Osteoblast (primary cell): Measurements from ENCODE around the gene SEZ6L. TPM values are rescaled to one million over a fixed set of nuclear protein-coding genes. Genes with fewer than 3 reads are reported as not detected.

Experiments used
- DNase-seq: peaks from one replicate; pipeline ENCODE4 v3.0.0; 2011; ENCODE audit warnings: low spot score, mixed read lengths; ENCODE audit not compliant: insufficient read length; ENCODE audit errors: missing footprints
- H2AFZ ChIP-seq: 2 replicates; pipeline ENCODE4 v1.6.0; 2011; ENCODE audit warnings: mild to moderate bottlenecking, low read length
- H3K27ac ChIP-seq: 2 replicates; pipeline ENCODE4 v1.5.1; 2011; ENCODE audit warnings: mild to moderate bottlenecking, low read depth, low read length, moderate library complexity
- H3K27me3 ChIP-seq: 2 replicates; pipeline ENCODE4 v1.6.0; 2012; ENCODE audit warnings: mild to moderate bottlenecking, control low read depth, inconsistent platforms, low read length, moderate library complexity; ENCODE audit not compliant: insufficient read depth
- H3K36me3 ChIP-seq: 2 replicates; pipeline ENCODE4 v1.5.1; 2011; ENCODE audit warnings: mild to moderate bottlenecking, low read length, control low read depth, moderate library complexity; ENCODE audit not compliant: insufficient read depth
- H3K4me1 ChIP-seq: 2 replicates; pipeline ENCODE4 v1.5.1; 2011; ENCODE audit warnings: mild to moderate bottlenecking, low read length, control low read depth, moderate library complexity; ENCODE audit not compliant: insufficient read depth
- H3K4me2 ChIP-seq: 2 replicates; pipeline ENCODE4 v1.6.0; 2011; ENCODE audit warnings: mild to moderate bottlenecking, low read length; ENCODE audit not compliant: insufficient read depth
- H3K4me3 ChIP-seq: fragments of 200-600 bp; sonication (generic); 3 replicates; pipeline ENCODE4 v1.5.1; 2012; ENCODE audit warnings: mild to moderate bottlenecking, low read length, inconsistent platforms; ENCODE audit not compliant: insufficient read depth
- H3K79me2 ChIP-seq: 2 replicates; pipeline ENCODE4 v1.6.0; 2012; ENCODE audit warnings: mild to moderate bottlenecking, low read length, control low read depth, inconsistent platforms; ENCODE audit not compliant: insufficient read depth
- H3K9me3 ChIP-seq: 2 replicates; pipeline ENCODE4 v1.5.1; 2011; ENCODE audit warnings: low read depth, low read length, control low read depth
- H4K20me1 ChIP-seq: 2 replicates; pipeline ENCODE4 v1.6.0; 2012; ENCODE audit warnings: mild to moderate bottlenecking, low read length, control low read depth; ENCODE audit not compliant: insufficient read depth
- total RNA-seq: library from RNA; depleted of rRNA; stranded (reverse); fragments of >200 nt; gene quantifications from 2 replicates; pipeline ENCODE4 v1.2.3, GENCODE V29; 2012
- TF ChIP-seq, protein P1 (sequence below): IDR thresholded peaks from 2 replicates; pipeline ENCODE4 v1.5.1; 2011; ENCODE audit warnings: mild to moderate bottlenecking, low read depth, low read length, moderate library complexity; ENCODE audit errors: extremely low read depth

The SEZ6L gene
- total RNA-seq, 1 donor: not detected

DNA sequence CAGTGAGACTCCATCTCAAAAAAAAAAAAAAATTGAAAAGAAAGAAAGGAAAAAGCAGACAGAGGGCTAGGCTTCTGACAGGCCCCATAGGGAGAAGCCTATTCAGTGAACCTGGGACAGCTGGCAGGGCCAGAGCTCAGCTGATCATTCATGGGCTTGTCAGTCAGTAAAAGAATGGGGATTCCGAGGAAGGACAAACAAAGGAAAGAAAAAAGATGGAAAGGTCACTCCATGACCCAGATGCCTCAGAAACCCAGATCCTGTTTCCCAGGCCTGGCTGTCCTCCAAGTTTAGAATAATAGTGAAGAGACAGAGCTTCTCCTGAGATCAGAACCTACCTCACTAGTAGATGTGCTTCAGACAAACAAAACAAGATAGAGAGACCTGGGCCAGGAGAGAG lies 225.5 kb downstream of the SEZ6L start:
- Histone ChIP-seq H2AFZ (no peak overlapping the region), H3K27me3 (peaks cover 13% of the 10 kb centered on the region), H3K79me2 (no peaks in the 10 kb centered on the region), H4K20me1 (no peaks in the 10 kb centered on the region), H3K4me1 (peaks cover 4% of the 10 kb centered on the region), H3K4me3 (no peak overlapping the region), H3K36me3 (no peaks in the 10 kb centered on the region), H3K9me3 (no peaks in the 10 kb centered on the region), H3K4me2 (no peak overlapping the region), H3K27ac (no peak overlapping the region)
- DNase-seq: no peak
- TF ChIP-seq, protein P1, sequence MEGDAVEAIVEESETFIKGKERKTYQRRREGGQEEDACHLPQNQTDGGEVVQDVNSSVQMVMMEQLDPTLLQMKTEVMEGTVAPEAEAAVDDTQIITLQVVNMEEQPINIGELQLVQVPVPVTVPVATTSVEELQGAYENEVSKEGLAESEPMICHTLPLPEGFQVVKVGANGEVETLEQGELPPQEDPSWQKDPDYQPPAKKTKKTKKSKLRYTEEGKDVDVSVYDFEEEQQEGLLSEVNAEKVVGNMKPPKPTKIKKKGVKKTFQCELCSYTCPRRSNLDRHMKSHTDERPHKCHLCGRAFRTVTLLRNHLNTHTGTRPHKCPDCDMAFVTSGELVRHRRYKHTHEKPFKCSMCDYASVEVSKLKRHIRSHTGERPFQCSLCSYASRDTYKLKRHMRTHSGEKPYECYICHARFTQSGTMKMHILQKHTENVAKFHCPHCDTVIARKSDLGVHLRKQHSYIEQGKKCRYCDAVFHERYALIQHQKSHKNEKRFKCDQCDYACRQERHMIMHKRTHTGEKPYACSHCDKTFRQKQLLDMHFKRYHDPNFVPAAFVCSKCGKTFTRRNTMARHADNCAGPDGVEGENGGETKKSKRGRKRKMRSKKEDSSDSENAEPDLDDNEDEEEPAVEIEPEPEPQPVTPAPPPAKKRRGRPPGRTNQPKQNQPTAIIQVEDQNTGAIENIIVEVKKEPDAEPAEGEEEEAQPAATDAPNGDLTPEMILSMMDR: no peak

DNA sequence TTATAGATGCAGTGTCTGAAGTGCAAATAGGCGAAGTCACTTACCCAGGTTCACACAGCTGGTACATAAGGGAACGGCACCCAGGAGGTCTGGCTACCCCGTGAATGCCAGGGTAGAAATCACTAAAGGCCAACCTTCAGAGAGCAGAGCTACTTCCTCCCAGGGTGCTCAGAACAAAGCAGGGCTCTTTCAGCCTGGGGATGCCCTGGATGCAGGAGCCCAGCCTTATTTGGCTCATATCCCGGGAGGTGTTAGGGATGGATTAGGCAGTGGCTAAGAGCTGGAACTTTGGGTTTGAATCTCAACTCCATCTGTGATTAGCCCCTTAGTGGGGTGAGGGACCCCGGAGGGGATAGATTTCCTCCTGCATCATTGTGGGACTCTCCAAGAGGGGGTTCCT lies 226.7 kb downstream of the SEZ6L start:
- Histone ChIP-seq H3K36me3 (no peaks in the 10 kb centered on the region), H2AFZ (no peak overlapping the region), H3K4me3 (no peak overlapping the region), H3K27me3 (peaks cover 13% of the 10 kb centered on the region), H3K79me2 (no peaks in the 10 kb centered on the region), H3K9me3 (no peaks in the 10 kb centered on the region), H3K27ac (no peak overlapping the region), H3K4me1 (peaks cover 4% of the 10 kb centered on the region), H3K4me2 (no peak overlapping the region), H4K20me1 (no peaks in the 10 kb centered on the region)
- TF ChIP-seq, protein P1: no peak
- no peak for DNase-seq

DNA sequence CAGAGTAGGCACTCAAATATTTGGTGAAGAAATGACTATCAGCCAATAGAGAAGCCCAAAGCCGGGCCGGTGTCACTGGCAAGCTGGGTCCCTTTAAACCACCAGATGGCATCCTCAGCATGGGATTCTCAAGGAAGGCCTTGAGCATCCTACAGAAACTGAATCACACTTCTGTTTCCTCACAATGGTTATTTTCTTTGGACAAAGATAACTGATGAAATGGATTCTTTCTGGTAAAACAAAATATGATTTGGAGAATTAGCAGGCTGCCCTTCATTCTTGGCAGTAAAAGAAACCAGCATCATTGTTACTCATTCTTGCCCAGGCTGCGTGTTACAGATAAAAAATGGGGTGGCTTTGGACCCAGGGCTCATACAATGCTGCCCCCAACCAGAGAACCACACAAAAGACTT lies 229.5 kb downstream of the SEZ6L start:
- Histone ChIP-seq H3K36me3 (no peaks in the 10 kb centered on the region), H3K4me3 (no peak overlapping the region), H4K20me1 (no peaks in the 10 kb centered on the region), H3K79me2 (no peaks in the 10 kb centered on the region), H2AFZ (peak overlapping the region; percentile 31), H3K27ac (peak overlapping the region; percentile 55), H3K4me1 (peaks cover 4% of the 10 kb centered on the region), H3K9me3 (no peaks in the 10 kb centered on the region), H3K27me3 (peaks cover 13% of the 10 kb centered on the region), H3K4me2 (peak overlapping the region; percentile 4)
- TF ChIP-seq, protein P1: peak; percentile 95
- DNase-seq: peak; percentile 89

DNA sequence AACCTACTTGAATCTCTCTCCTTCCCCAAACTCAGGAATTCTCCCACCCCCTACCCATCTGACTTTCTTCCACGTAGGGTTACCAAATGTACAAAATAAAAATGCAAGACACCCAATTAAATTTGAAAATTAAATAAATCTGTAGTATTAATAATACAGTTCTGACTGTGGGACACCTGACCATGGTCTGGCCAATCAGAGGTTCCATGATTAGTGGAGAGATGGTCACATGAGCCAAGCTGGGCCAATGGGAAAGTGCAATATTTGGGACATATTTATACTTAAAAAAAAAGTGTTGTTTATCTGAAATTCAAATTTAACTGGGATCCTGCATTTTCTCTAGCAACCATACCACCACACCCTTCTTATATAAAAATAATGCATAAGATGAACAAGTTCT lies 230.0 kb downstream of the SEZ6L start:
- no peak for DNase-seq
- Histone ChIP-seq H3K79me2 (no peaks in the 10 kb centered on the region), H3K4me1 (peaks cover 9% of the 10 kb centered on the region), H4K20me1 (no peaks in the 10 kb centered on the region), H3K9me3 (no peaks in the 10 kb centered on the region), H2AFZ (peak overlapping the region; percentile 31), H3K27ac (peak overlapping the region; percentile 55), H3K4me3 (no peak overlapping the region), H3K36me3 (no peaks in the 10 kb centered on the region), H3K4me2 (peak overlapping the region; percentile 4), H3K27me3 (peaks cover 13% of the 10 kb centered on the region)
- TF ChIP-seq, protein P1: no peak
